DMS 273 (cell line): ENCODE measurements around the gene CRKL.

Source experiments
- DNase-seq: peaks from one replicate; lab custom pipeline; 2025; ENCODE audit not compliant: unreplicated experiment; lab: John Stamatoyannopoulos, UW

The CRKL gene

DNA sequence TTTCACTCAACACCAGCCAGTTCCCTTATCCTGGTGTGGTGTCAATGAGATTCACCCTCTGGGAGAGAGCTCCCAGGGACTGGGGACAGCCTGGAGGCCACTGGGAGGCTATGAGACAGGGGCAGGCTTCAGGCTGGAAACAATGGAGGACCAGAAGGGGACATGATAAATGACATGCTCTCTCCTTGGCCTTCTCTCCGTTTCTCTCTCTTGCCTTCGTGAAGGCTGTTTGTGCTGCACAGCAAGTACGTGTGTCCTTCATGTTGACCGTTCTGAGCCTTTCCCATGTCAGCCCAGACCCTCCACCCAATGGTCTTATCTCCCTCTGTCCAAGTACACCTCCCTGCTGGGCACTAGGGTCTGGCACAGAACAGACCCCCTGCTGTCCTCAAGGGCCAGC, 63.3 kb downstream of the CRKL start:
- DNase-seq: no peak

DNA sequence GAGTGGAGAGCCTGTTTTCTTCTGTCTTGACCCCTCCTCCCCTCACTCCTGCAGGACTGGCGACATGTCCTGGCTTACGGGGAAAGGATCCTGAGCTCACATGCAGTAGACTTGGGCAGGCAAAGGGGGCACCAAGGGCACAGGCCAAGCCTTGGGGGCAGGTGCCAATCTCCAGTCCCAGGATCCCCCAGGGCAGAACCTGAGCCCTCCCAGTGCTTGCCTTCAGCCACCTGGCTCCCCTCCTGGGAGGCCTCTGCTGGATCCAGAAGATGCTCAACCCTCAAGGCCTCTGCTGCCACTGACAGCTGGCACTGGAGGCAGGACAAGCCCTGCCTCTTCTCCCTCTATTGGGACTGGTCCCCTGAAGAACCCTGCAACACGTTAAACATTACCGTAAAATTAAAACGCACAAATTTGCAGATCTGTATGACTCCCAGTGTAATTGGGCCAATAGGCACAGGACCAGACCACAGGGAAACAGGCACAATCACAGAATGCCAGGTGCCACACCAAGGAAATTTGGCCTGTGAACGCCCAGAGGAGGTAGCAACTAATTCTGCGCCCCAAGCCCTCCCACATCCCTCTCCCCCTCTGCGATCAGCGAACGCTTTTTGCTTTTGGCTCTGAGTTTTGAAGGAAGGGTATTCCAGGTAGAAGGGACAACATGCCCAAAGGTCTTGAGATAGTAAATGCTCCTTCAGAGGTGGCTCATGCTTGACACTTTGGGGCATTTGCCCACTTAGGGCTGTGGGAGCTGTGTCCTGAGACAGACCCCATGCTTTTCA, 63.9 kb downstream of the CRKL start:
- peak; percentile 44 for DNase-seq

GRCh38 chr22:20981787-20982562, 64.8 kb downstream of the CRKL start, which contains the start of gene LZTR1:
LZTR1 (plus strand) TSS chr22:20982297; CDS start chr22:20982372, 75 bp downstream.
- DNase-seq: peak; percentile 82

- no peak for DNase-seq
Observed at GRCh38 chr22:20982563-20982882, 65.3 kb downstream of the CRKL start.

DNA sequence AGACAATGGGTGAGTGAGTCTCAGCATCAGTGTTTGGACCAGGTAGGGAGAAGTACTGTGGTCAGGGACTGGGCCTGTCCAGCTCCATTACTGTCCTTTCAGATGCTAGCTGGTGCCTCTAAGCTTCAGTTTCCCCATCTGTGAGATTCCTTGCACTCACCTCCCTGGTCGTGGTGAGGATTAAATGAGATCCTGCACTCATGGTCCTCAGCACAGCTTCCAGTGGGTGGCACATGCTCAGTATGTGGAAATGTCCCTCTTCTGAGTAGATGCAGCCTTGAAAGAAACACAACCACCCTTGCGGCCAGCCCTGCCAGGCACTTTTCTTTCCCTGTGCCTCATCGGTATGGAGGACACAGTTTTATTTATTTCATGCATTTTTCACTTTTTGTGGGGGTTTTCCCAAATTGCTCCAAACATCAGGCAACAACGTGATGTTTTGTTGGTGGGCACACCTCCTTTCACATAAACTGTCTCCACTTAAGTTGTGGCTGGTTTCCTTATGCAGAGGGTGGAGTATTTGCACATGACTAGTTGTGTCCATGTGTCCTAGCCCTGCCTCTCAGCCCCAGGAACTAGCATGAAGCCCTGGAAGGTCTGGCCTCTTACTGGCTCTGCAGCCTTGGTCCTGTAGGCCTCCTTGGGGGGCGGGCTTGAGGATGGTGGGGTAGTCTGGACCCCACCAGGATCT, 66.0 kb downstream of the CRKL start:
- DNase-seq: no peak

DNA sequence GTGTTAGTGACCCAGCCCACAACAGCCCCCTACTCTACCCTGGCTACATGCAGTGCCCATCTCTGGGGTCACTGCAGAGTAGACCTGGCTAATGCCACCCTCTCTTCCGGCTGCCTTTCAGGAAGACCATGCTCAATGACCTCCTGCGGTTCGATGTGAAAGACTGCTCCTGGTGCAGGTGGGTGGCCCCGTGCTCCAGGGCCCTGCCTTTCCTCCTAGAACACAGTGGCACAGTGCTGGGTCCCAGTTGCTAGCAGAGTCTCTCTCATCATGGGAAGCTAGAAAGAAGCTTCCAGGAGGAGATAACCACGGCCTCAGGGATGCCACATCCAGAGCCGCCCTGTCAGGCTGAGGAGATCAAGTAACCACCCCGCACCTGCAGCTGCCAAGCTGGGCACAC, 68.5 kb downstream of the CRKL start:
- DNase-seq: no peak

DNA sequence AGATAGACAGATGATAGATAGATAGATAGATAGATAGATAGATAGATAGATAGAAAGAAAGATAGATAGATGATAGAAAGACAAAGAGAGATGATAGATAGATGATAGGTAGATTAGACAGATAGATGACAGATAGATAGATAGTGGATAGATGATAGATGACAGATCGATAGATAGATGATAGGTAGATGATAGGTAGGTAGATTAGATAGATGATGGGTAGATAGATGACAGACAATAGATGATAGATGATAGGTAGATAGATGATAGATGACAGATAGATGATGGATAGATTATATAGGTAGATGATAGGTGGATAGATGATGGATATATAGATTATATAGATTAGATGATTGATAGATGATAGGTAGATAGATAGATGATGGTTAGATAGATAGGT, 69.2 kb downstream of the CRKL start:
- DNase-seq: no peak

GRCh38 chr22:20987375-20987774, 70.2 kb downstream of the CRKL start:
- no peak for DNase-seq

- no peak for DNase-seq
Observed at GRCh38 chr22:20988573-20989322, 71.5 kb downstream of the CRKL start.

DNA sequence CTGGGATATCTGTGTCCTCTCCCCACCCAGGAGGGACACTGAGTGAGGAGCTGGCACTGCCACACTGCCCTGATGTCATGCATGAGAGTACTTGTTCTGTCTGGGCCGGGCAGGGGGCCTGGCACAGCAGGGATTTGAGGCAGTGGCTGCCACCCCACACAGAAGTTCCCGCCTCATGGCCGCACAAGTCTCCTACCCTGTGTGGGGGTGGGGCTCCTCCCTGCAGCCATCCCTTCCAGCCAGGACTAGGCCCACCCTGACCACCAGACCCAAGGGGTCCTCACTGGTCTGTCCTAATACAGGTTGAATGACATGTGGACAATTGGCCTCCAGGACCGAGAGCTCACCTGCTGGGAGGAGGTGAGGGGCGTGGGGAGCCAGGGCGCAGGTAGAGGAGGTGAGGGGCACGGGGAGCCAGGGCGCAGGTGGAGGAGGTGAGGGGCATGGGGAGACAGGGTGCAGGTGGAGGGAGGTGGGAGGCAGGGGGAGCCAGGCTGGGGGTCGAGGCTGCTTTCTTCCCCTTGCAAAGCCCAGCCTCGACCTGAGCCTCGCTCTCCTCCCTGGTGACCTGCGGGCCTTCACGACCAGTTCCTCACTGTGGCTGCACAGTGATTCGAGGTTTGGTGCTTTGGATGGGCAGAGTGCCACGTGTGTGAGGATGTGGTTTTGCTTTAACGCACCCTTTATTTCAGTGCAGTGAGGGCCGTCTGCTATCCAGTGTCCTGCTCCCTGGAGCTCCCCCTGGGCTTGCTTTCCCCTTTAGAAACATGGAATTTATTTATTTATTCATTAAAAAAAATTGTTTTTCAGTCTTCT, 72.3 kb downstream of the CRKL start:
- no peak for DNase-seq

DNA sequence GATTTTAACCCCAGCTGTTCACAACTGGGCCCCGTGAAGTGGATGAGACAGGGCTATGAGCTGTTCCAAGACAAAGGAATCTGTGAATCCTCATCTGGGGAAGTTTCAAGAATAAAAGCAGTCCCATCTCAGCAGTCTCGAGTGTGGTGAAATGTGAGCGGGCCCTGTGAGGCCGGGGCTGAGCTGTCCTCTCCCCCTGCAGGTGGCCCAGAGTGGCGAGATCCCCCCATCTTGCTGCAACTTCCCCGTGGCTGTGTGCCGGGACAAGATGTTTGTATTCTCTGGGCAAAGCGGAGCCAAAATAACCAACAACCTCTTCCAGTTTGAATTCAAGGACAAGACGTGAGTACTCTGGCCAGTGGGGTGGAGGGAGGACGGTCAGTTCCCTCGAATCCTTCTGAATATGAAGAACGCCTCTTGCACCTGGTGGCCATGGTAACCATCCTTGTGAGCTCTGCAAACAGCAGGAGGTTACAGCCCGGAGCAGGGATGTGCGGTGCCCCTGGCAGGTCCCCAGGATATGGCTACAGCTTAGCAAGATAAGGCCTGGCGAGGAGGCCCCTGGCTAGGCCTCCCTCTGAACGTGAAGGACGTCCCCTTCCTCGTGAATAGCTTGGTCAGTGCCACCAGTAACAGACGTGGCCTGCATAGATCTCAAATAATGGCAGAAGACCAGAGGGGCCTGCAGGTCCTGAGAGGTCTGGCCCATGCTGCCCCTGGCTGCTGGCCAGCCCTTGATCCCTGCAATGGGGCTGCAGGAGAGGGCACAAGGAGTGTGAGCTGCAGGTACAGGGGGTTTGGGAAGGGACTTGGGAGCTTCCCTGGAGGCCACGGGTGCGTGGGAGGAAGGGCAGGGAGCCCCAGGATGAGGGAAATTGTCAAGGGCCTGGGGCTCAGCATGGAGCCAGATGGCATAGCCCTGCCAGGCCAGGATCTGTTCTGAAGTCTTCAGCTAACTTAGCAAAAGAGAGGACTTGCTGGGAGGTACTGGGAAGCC, 73.3 kb downstream of the CRKL start:
- DNase-seq: no peak

- no peak for DNase-seq
Observed at GRCh38 chr22:20991252-20992055, 74.2 kb downstream of the CRKL start.

DNA sequence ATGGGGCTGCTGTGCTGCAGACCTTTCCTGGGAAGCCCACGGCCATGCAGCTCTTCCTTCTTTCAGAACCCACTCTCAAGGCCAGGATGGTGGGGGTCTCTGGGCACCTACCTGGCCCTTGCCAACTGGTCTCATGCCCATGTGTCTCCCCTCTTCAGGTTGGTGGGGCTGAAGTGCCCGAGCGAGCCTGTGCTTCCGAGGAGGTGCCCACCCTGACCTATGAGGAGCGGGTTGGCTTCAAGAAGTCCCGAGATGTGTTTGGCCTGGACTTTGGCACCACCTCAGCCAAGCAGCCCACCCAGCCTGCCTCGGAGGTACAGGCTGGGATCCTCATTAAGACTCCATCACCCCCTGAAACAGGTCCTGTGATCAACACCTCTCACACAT, 74.8 kb downstream of the CRKL start:
- DNase-seq: no peak

DNA sequence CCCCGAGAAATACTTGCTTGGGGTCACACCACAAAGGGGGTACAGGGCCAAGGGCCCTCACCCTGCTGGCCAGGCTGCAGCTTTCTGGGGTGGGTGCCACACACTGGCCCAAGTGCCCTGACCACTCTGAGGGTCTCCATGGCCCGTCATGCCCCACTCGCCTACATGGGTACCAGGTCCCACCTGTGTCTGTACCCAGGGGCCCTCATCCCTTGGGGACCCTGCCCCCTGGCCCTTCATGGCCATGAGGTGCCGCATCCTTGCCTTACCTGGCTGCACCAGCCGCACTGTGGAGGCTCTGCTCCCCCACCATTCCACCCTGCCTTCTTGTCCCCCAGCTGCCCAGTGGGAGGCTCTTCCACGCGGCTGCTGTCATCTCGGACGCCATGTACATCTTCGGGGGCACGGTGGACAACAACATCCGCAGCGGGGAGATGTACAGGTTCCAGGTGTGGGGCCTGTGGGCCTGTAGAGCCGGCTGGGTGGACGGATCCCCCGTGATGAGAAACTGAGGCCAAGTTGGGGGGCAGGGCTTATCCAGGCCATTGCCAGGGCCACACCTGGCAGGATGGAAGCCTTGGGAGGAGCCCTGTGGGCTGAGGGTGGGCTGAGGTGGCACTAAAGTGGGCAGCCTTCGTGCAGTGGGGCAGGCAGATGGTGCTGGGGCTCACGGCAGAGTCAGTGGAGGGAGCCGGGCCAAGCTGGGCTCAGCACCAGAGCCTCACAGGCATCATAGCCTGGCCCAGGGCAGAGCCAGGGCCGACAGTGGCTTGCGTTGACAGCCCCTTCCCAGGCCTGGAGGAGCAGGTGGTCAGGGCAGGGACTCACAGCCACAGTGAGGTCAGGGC, 75.5 kb downstream of the CRKL start:
- DNase-seq: no peak

DNA sequence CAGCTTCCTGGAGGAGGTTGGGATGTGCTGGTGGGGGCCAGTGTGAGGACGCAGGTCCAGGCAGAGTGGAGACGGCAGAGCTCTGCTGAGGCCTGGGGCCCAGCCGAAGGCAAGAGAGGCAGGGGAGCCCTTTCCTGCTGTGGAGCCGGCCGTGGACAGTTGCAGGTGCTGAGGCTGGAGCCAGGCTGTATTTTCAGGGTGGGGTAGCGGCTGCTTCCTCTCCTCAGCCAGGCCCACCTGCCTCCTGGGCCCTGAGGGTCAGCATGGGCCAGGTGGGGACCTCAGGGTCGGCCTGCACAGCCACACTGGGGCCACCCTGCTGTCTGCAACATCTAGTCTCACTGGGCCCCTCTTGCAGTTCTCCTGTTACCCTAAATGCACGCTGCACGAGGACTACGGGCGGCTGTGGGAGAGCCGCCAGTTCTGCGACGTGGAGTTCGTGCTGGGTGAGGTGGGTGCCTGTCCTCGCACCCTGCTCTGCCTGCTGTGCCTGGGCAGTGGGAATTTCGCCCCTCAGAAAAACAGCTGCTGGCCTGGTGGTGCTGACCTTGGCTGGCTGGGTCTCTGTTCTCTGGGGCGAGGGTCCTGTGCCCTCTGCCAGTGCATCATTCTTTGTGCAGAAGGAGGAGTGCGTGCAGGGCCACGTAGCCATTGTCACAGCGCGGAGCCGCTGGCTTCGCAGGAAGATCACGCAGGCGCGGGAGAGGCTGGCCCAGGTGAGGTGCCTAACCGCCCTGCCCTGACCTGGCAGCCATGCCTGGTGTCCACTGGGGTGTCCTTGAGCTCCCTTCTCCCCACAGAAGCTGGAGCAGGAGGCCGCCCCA, 76.3 kb downstream of the CRKL start:
- no peak for DNase-seq

DNA sequence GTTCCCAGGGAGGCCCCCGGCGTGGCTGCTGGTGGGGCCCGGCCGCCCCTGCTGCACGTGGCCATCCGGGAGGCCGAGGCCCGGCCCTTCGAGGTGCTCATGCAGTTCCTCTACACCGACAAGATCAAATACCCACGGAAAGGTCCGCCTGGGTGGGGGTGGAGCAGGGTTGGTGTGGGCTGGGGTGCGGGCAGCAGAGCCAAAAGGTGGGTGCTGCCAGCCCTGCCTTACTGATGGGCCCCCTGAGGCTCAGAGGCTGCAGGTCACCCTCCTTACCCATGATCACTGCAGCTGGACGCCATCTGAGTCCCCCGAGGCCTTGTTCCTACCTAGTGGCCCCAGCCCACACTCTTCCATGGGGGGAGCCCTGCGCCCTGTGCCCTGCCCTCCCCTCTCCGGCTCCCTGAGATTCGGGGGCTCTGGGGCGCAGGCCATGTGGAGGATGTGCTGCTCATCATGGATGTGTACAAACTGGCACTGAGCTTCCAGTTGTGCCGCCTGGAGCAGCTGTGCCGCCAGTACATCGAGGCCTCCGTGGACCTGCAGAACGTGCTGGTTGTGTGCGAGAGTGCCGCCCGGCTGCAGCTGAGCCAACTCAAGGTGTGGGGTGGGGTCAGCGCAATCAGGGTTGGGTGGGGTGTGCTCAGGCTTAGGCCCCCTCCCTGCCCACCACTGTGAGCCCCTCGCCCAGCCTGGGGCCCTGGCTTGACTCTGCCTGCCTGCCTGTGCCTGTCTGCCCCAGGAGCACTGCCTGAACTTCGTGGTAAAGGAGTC, 77.1 kb downstream of the CRKL start:
- DNase-seq: no peak
